ENCODE measurements around the gene OR10C1.

The OR10C1 gene

DNA sequence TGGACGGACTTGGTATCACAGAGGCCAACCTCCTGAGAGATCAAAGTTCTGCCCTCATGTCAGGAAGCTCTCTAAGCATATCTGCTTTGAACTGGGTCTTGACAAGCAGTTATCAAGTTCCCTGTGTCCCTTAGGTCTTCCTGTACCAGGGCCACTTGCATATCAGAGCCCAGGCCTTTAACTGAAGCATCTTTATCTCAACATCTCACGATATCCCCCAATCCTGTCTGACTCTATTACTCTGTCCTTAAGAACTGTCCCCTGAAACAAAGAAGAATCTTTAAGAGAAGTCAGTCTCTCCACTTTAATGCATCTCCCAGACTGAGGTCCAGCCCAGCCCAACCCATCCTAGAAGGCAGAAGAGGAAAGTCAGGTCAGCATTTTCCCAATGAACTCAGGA is 40.5 kb downstream of the OR10C1 start:
- H3K18ac ChIP-seq (ENCODE audit: low read length): no peak overlapping the region
- H2AFZ ChIP-seq (ENCODE audit: insufficient read depth, low read length, poor library complexity): no peak overlapping the region
- H3K9me3 ChIP-seq (ENCODE audit: insufficient read depth, low read depth, low read length): peaks cover 5% of the 10 kb centered on the region
- H3K4me3 ChIP-seq (ENCODE audit: low read depth, low read length): no peak overlapping the region
- H3K36me3 ChIP-seq (ENCODE audit: control insufficient read depth in 1 of 2, insufficient read depth in 2 of 2, low read length in 2 of 2): no peaks in the 10 kb centered on the region
- no peak overlapping the region for H3K14ac ChIP-seq (ENCODE audit: low read length)
- no peak overlapping the region for H2BK12ac ChIP-seq (ENCODE audit: low read length)
- no peaks in the 10 kb centered on the region for H3K4me1 ChIP-seq (ENCODE audit: control insufficient read depth in 1 of 2, insufficient read depth in 2 of 2, low read length in 2 of 2)
- no peak overlapping the region for H4K8ac ChIP-seq (ENCODE audit: low read depth, low read length)
- H3K79me1 ChIP-seq (ENCODE audit: low read length): no peaks in the 10 kb centered on the region
- no peaks in the 10 kb centered on the region for H3K79me2 ChIP-seq (ENCODE audit: control insufficient read depth, insufficient read depth, low read length, poor library complexity)
- H2BK5ac ChIP-seq (ENCODE audit: low read depth, low read length, poor library complexity): no peak overlapping the region
- no peaks in the 10 kb centered on the region for H3K27me3 ChIP-seq (ENCODE audit: insufficient read depth, low read length)
- H3K4me2 ChIP-seq (ENCODE audit: low read length): no peak overlapping the region
- no peak overlapping the region for H4K12ac ChIP-seq (ENCODE audit: low read depth, low read length)
- no peak overlapping the region for H3K9ac ChIP-seq (ENCODE audit: low read length)
- no peak overlapping the region for H3K27ac ChIP-seq (ENCODE audit: low read depth, low read length)
- no peak for DNase-seq
- no peak overlapping the region for H3K4ac ChIP-seq (ENCODE audit: low read depth, low read length)
- H2BK120ac ChIP-seq (ENCODE audit: insufficient read depth, low read length, poor library complexity): no peak overlapping the region
- H3K23ac ChIP-seq (ENCODE audit: low read length): no peak overlapping the region
- no CpG with 5 or more reads among the region's 2 CpGs for WGBS (ENCODE audit: extremely low coverage, insufficient coverage, insufficient read length)
- no peak overlapping the region for H2AK5ac ChIP-seq (ENCODE audit: low read length)
- H4K91ac ChIP-seq (ENCODE audit: low read depth, low read length): no peak overlapping the region

DNA sequence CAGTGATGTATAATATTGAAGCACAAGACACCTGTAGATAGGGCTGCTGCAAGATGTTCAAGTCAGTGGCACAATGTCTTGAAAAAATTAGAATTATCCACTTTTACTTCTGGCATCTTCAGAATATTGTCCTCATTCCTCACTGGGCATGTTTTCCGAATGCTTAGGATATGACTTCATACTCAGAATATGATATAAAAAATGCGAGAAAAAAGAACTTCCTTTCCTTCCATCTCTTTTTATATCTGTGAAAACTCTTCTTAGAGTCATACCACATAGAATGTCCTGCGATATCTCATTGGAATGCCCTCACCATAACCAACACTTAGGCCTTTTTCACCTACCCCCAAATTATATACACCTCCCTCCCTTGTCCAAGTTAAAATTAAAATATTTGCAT is 44.1 kb downstream of the OR10C1 start:
- H4K8ac ChIP-seq (ENCODE audit: low read depth, low read length): no peak overlapping the region
- no peaks in the 10 kb centered on the region for H3K9me3 ChIP-seq (ENCODE audit: insufficient read depth, low read depth, low read length)
- H3K79me2 ChIP-seq (ENCODE audit: control insufficient read depth, insufficient read depth, low read length, poor library complexity): no peaks in the 10 kb centered on the region
- H4K12ac ChIP-seq (ENCODE audit: low read depth, low read length): no peak overlapping the region
- no peak overlapping the region for H2BK5ac ChIP-seq (ENCODE audit: low read depth, low read length, poor library complexity)
- H3K23ac ChIP-seq (ENCODE audit: low read length): no peak overlapping the region
- no peak overlapping the region for H3K14ac ChIP-seq (ENCODE audit: low read length)
- no peaks in the 10 kb centered on the region for H3K4me1 ChIP-seq (ENCODE audit: control insufficient read depth in 1 of 2, insufficient read depth in 2 of 2, low read length in 2 of 2)
- no peak overlapping the region for H3K9ac ChIP-seq (ENCODE audit: low read length)
- no peak overlapping the region for H2AK5ac ChIP-seq (ENCODE audit: low read length)
- no peak overlapping the region for H2BK12ac ChIP-seq (ENCODE audit: low read length)
- H2BK120ac ChIP-seq (ENCODE audit: insufficient read depth, low read length, poor library complexity): no peak overlapping the region
- no peaks in the 10 kb centered on the region for H3K27me3 ChIP-seq (ENCODE audit: insufficient read depth, low read length)
- H3K79me1 ChIP-seq (ENCODE audit: low read length): no peaks in the 10 kb centered on the region
- H3K4me3 ChIP-seq (ENCODE audit: low read depth, low read length): no peak overlapping the region
- H3K27ac ChIP-seq (ENCODE audit: low read depth, low read length): no peak overlapping the region
- H3K18ac ChIP-seq (ENCODE audit: low read length): no peak overlapping the region
- no peak overlapping the region for H3K4me2 ChIP-seq (ENCODE audit: low read length)
- no peaks in the 10 kb centered on the region for H3K36me3 ChIP-seq (ENCODE audit: control insufficient read depth in 1 of 2, insufficient read depth in 2 of 2, low read length in 2 of 2)
- H3K4ac ChIP-seq (ENCODE audit: low read depth, low read length): no peak overlapping the region
- H2AFZ ChIP-seq (ENCODE audit: insufficient read depth, low read length, poor library complexity): no peak overlapping the region
- no peak for DNase-seq
- no peak overlapping the region for H4K91ac ChIP-seq (ENCODE audit: low read depth, low read length)
- WGBS (ENCODE audit: extremely low coverage, insufficient coverage, insufficient read length): no CpG with 5 or more reads among the region's 3 CpGs

GRCh38 chr6:29483735-29484134 is 44.6 kb downstream of the OR10C1 start:
- Histone ChIP-seq H2BK5ac (ENCODE audit: low read depth, low read length, poor library complexity) (no peak overlapping the region), H2AFZ (ENCODE audit: insufficient read depth, low read length, poor library complexity) (no peak overlapping the region), H3K4ac (ENCODE audit: low read depth, low read length) (no peak overlapping the region), H3K4me1 (ENCODE audit: control insufficient read depth in 1 of 2, insufficient read depth in 2 of 2, low read length in 2 of 2) (no peaks in the 10 kb centered on the region), H3K18ac (ENCODE audit: low read length) (no peak overlapping the region), H4K8ac (ENCODE audit: low read depth, low read length) (no peak overlapping the region), H3K14ac (ENCODE audit: low read length) (no peak overlapping the region), H4K91ac (ENCODE audit: low read depth, low read length) (no peak overlapping the region), H3K9ac (ENCODE audit: low read length) (no peak overlapping the region), H2BK120ac (ENCODE audit: insufficient read depth, low read length, poor library complexity) (no peak overlapping the region), H4K12ac (ENCODE audit: low read depth, low read length) (no peak overlapping the region), H2BK12ac (ENCODE audit: low read length) (no peak overlapping the region), H3K27ac (ENCODE audit: low read depth, low read length) (no peak overlapping the region), H3K36me3 (ENCODE audit: control insufficient read depth in 1 of 2, insufficient read depth in 2 of 2, low read length in 2 of 2) (no peaks in the 10 kb centered on the region), H3K79me2 (ENCODE audit: control insufficient read depth, insufficient read depth, low read length, poor library complexity) (no peaks in the 10 kb centered on the region), H3K9me3 (ENCODE audit: insufficient read depth, low read depth, low read length) (no peaks in the 10 kb centered on the region), H3K27me3 (ENCODE audit: insufficient read depth, low read length) (no peaks in the 10 kb centered on the region), H2AK5ac (ENCODE audit: low read length) (no peak overlapping the region), H3K79me1 (ENCODE audit: low read length) (no peaks in the 10 kb centered on the region), H3K4me2 (ENCODE audit: low read length) (no peak overlapping the region), H3K23ac (ENCODE audit: low read length) (no peak overlapping the region), H3K4me3 (ENCODE audit: low read depth, low read length) (no peak overlapping the region)
- DNase-seq: no peak
- WGBS (ENCODE audit: extremely low coverage, insufficient coverage, insufficient read length): no CpG with 5 or more reads among the region's 1 CpG

DNA sequence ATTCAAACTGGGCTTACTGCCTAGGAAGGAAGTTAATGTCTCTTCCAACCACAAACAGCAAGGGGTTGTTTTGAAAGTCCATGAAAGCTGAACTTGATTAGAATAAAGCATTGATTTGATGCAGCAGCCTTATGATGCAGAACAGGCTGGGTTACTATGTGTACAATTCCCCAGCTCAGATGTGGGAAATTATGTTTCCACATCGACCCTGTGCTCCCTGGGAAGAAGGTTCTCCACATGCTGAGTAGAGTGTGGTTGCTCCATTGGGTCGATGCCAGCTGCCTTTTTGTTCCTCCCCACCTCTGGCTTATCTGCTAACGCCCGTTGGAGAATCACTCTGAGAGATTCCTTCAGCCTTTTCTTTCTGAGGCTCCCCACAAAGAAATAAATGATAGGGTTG is 47.5 kb downstream of the OR10C1 start:
- WGBS (ENCODE audit: extremely low coverage, insufficient coverage, insufficient read length): no CpG with 5 or more reads among the region's 4 CpGs
- H3K18ac ChIP-seq (ENCODE audit: low read length): no peak overlapping the region
- H2BK12ac ChIP-seq (ENCODE audit: low read length): no peak overlapping the region

More for the DNA sequence above, 47.5 kb downstream of the OR10C1 start:
- H3K4ac ChIP-seq (ENCODE audit: low read depth, low read length): no peak overlapping the region
- H4K12ac ChIP-seq (ENCODE audit: low read depth, low read length): no peak overlapping the region
- no peak overlapping the region for H3K14ac ChIP-seq (ENCODE audit: low read length)
- no peak overlapping the region for H2AFZ ChIP-seq (ENCODE audit: insufficient read depth, low read length, poor library complexity)
- no peak overlapping the region for H3K4me3 ChIP-seq (ENCODE audit: low read depth, low read length)
- no peaks in the 10 kb centered on the region for H3K79me1 ChIP-seq (ENCODE audit: low read length)
- no peak overlapping the region for H3K27ac ChIP-seq (ENCODE audit: low read depth, low read length)
- no peak overlapping the region for H2BK5ac ChIP-seq (ENCODE audit: low read depth, low read length, poor library complexity)
- no peak overlapping the region for H3K9ac ChIP-seq (ENCODE audit: low read length)
- no peak overlapping the region for H3K4me2 ChIP-seq (ENCODE audit: low read length)
- H3K9me3 ChIP-seq (ENCODE audit: insufficient read depth, low read depth, low read length): peaks cover 2% of the 10 kb centered on the region
- no peaks in the 10 kb centered on the region for H3K36me3 ChIP-seq (ENCODE audit: control insufficient read depth in 1 of 2, insufficient read depth in 2 of 2, low read length in 2 of 2)
- H3K4me1 ChIP-seq (ENCODE audit: control insufficient read depth in 1 of 2, insufficient read depth in 2 of 2, low read length in 2 of 2): no peaks in the 10 kb centered on the region
- no peaks in the 10 kb centered on the region for H3K27me3 ChIP-seq (ENCODE audit: insufficient read depth, low read length)
- H3K23ac ChIP-seq (ENCODE audit: low read length): no peak overlapping the region
- no peak overlapping the region for H4K91ac ChIP-seq (ENCODE audit: low read depth, low read length)
- DNase-seq: no peak
- no peaks in the 10 kb centered on the region for H3K79me2 ChIP-seq (ENCODE audit: control insufficient read depth, insufficient read depth, low read length, poor library complexity)
- no peak overlapping the region for H2BK120ac ChIP-seq (ENCODE audit: insufficient read depth, low read length, poor library complexity)
- H4K8ac ChIP-seq (ENCODE audit: low read depth, low read length): no peak overlapping the region
- H2AK5ac ChIP-seq (ENCODE audit: low read length): no peak overlapping the region
